Upper lobe of left lung (tissue), 6 donors: ENCODE measurements around the gene STK25. TPM values are rescaled to one million over a fixed set of nuclear protein-coding genes. Genes with fewer than 3 reads are reported as not detected.

ENCODE experiments used
- ATAC-seq, 2 donors: fragments of 200-7000 bp; cut with Tn5 transposase; one replicate each; pipeline ENCODE4 v1.9.1; 2022; ENCODE audit warnings: mild to moderate bottlenecking in 2 of 2, moderate library complexity in 2 of 2; ENCODE audit not compliant: low FRiP score in 2 of 2
- DNase-seq, 2 donors: peaks; one replicate each; pipeline ENCODE4 v3.0.0-alpha.2; 2019 to 2020
- H3K27ac ChIP-seq, 4 donors: fragments of 200-600 bp; sonication (generic); one replicate each; pipeline ENCODE4 v1.5.1; 2016 to 2019
- H3K27me3 ChIP-seq, 4 donors: fragments of 200-600 bp; sonication (generic); one replicate each; pipeline ENCODE4 v1.5.1; 2017 to 2019
- H3K36me3 ChIP-seq, 4 donors: fragments of 200-600 bp; sonication (generic); one replicate each; pipeline ENCODE4 v1.5.1; 2016 to 2019
- H3K4me1 ChIP-seq, 4 donors: fragments of 200-600 bp; sonication (generic); one replicate each; pipeline ENCODE4 v1.5.1; 2018 to 2019
- H3K4me3 ChIP-seq, 4 donors: fragments of 200-600 bp; sonication (generic); one replicate each; pipeline ENCODE4 v1.5.1; 2017 to 2019; ENCODE audit warnings: mild to moderate bottlenecking in 2 of 4, moderate library complexity in 1 of 4
- H3K9me3 ChIP-seq, 4 donors: fragments of 200-600 bp; sonication (generic); one replicate each; pipeline ENCODE4 v1.5.1; 2018 to 2019
- CTCF ChIP-seq, 6 experiments: fragments of 450-650 bp in 4 of 6; fragments of 200-600 bp in 2 of 6; sonication (generic) in 2 of 6; IDR thresholded peaks; one replicate each; pipeline ENCODE4 v1.5.1; 2016 to 2019; ENCODE audit warnings: antibody characterized with exemption in 6 of 6
- EP300 ChIP-seq, 4 donors: sonication (generic); formaldehyde crosslinking; IDR thresholded peaks; one replicate each; pipeline ENCODE4 v1.5.1; 2017; ENCODE audit warnings: antibody characterized with exemption in 4 of 4, control low read depth in 2 of 4
- POLR2A ChIP-seq, 4 donors: fragments of 450-650 bp; IDR thresholded peaks; one replicate each; pipeline ENCODE4 v1.5.1; 2016 to 2017; ENCODE audit warnings: antibody characterized with exemption in 4 of 4, mild to moderate bottlenecking in 2 of 4
- POLR2AphosphoS5 ChIP-seq, 2 donors: sonication (generic); formaldehyde crosslinking; IDR thresholded peaks; one replicate each; pipeline ENCODE4 v1.5.1; 2017; ENCODE audit warnings: antibody characterized with exemption in 2 of 2
- WGBS, 2 donors: methylation state at CpG; one replicate each; pipeline ENCODE4 v1.1.5; 2017 to 2018; 5-methylcytosine and 5-hydroxymethylcytosine counted together
- total RNA-seq, 6 donors: library from RNA; depleted of rRNA in 4 of 6; stranded (reverse); fragments of >200 nt in 4 of 6; gene quantifications; one replicate each; pipeline versions ENCODE4 v1.1.0 to v1.2.1, GENCODE V29; 2016 to 2021
- donor health status: DM: no; HTN: no; CAD: no; lungs with moderate emphysema.
- donor health status: DM: no; HTN: yes; CAD: no; lungs with severe emphysema.

STK25 gene
- total RNA-seq, 6 donors from 2014 or later, result 97.3 to 351 (median 134) TPM

DNA sequence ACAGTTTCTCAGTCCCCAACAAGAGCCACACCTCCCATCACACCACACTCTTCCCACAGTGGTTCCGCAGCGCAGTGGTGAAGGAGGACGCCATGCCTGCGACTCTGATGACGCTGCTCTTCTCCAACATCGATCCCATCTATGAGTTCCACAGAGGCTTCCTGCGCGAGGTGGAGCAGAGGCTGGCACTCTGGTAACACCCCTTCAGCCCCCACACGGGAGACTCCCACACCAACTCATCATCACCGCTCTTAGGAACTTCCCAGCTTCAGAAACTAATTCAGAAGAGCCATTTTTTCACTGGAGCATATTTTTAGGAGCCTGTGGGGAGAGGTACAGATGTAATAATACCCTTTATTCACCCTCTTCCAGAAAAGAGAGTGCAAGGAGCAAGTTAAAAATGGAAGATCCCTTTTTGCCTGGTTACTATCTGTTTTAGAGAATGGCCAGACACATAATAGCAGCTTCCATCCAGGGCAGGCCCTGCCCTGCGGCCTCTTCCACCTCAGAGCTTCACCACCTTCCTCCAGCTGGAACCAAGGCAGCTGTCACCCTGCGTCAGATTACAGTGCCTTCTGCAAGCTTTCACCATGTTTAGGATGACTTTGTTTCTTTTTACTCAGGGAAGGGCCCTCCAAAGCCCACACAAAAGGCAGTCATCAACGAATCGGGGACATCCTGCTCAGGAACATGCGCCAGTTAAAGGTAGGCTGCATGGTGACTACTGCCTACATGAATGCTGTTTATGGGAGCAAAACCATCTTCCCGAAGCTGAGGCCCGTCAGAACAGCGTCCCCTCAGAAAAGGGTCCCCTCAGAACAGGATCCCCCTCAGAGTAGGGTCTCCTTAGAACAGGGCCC lies 44.9 kb downstream of the STK25 start:
- ATAC-seq, result no peak
- Histone ChIP-seq H3K27ac (no peak overlapping the region), H3K4me1 (peaks cover 0 to 10% (median 0%) of the 10 kb centered on the region in 4 donors), H3K27me3 (no peaks in the 10 kb centered on the region), H3K36me3 (peaks cover 0 to 26% (median 6%) of the 10 kb centered on the region in 4 donors), H3K9me3 (no peaks in the 10 kb centered on the region), H3K4me3 (no peak overlapping the region)
- DNase-seq, result no peak
- whole genome bisulfite sequencing, 2 donors, result 91 to 96% methylated on average over 17 to 18 of the region's 18 CpGs
- TF ChIP-seq CTCF (IDR thresholded peaks at IDR 0.05) (no peak), EP300 (IDR thresholded peaks at IDR 0.05) (no peak), POLR2A (IDR thresholded peaks at IDR 0.05) (no peak), POLR2AphosphoS5 (IDR thresholded peaks at IDR 0.05) (no peak)

DNA sequence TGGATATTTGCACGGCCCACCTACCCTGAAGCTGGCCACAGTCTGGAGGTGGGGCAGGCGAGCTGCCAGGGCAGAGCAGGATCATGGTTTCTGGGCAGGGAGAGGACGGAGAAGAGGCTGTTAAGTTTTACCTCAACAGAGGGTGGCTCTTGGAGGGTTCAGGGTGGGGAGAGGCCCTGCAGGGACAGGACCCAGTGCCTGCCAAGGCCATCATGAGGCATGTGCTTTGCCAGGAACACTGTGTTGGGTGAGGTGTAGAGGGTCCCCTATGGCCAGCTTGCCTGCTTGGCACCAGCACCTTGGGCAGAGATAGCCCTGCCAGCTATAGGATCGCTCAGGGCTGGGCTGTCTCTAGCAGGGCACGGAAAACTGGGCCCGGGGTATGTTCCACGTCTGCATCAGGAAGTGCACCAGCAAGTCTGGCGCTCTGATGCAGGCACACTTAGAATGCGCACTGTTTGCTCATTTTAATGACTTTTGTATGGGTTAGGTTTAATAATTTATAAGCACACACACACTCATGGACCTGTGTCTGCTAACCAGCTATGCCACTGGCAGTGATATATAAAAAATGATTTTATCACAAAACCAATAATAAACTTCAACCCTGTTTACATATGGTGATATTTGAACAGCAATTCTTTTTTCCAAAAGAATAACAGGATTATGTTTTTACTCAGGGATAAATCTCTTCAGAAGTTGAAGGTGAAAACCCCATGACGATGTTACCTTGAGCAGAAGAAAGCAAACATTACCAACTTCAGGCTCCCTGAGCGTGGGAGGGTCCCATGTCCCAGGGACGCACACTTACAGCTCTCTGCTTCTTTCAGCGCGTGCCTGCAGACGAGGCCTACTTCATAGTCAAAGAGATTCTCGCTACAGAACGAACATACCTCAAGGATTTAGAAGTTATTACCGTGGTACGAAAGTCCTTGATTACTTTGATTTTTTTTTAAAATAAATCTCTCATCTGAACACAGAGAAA lies 46.4 kb downstream of the STK25 start:
- H3K4me1 ChIP-seq, result peaks cover 0 to 10% (median 0%) of the 10 kb centered on the region in 4 donors
- ATAC-seq (peak in 1 of 2 donors; percentile 50), DNase-seq (peak in 1 of 2 donors; percentile 38)
- no peaks in the 10 kb centered on the region for H3K9me3 ChIP-seq
- H3K27me3 ChIP-seq, result no peaks in the 10 kb centered on the region
- 67 to 72% methylated on average over 19 of the region's 19 CpGs for WGBS, 2 donors
- peaks cover 0 to 23% (median 6%) of the 10 kb centered on the region in 4 donors for H3K36me3 ChIP-seq
- TF ChIP-seq CTCF (IDR thresholded peaks at IDR 0.05), result no peak
- no peak for TF ChIP-seq EP300 (IDR thresholded peaks at IDR 0.05)
- no peak for TF ChIP-seq POLR2A (IDR thresholded peaks at IDR 0.05)
- TF ChIP-seq POLR2AphosphoS5 (IDR thresholded peaks at IDR 0.05), result no peak
- no peak overlapping the region for H3K4me3 ChIP-seq
- peak overlapping the region in 1 of 4 donors; percentile 46 for H3K27ac ChIP-seq

GRCh38 chr2:241460631-241461030 lies 47.8 kb downstream of the STK25 start:
- no peaks in the 10 kb centered on the region for H3K27me3 ChIP-seq
- no peaks in the 10 kb centered on the region for H3K9me3 ChIP-seq
- WGBS, 2 donors, result 64 to 78% methylated on average over 2 to 3 of the region's 3 CpGs
- DNase-seq (no peak), ATAC-seq (no peak)
- H3K36me3 ChIP-seq, result peaks cover 0 to 17% (median 6%) of the 10 kb centered on the region in 4 donors
- no peak overlapping the region for H3K27ac ChIP-seq
- H3K4me3 ChIP-seq, result no peak overlapping the region
- TF ChIP-seq EP300 (IDR thresholded peaks at IDR 0.05) (no peak), CTCF (IDR thresholded peaks at IDR 0.05) (no peak), POLR2A (IDR thresholded peaks at IDR 0.05) (no peak), POLR2AphosphoS5 (IDR thresholded peaks at IDR 0.05) (no peak)
- H3K4me1 ChIP-seq, result peaks cover 0 to 10% (median 0%) of the 10 kb centered on the region in 4 donors

DNA sequence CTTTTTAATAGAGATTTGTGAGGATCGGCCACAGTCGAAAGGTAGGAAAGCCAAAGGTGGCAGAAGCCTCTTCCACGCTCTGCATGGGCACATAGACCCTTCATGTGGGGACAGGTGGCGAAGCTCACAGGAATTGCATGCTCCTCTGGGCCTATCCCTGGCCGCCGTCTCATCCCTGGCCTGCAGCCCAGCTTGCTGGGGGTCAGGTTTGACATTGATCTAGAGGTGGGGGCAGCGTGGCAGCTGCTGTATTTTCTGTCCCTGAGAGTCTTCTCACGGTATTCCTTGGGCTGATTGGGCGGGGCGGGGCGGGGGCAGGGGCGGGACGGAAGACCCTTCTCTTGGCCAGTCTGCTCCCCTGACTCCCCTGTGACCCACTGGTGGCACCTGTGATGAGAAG lies 48.9 kb downstream of the STK25 start:
- ATAC-seq (no peak), DNase-seq (peak in 1 of 2 donors; percentile 51)
- no peak for TF ChIP-seq POLR2A (IDR thresholded peaks at IDR 0.05)
- no peak for TF ChIP-seq EP300 (IDR thresholded peaks at IDR 0.05)
- TF ChIP-seq POLR2AphosphoS5 (IDR thresholded peaks at IDR 0.05), result no peak
- no peak for TF ChIP-seq CTCF (IDR thresholded peaks at IDR 0.05)
- H3K4me3 ChIP-seq, result no peak overlapping the region
- H3K27ac ChIP-seq, result no peak overlapping the region
- WGBS, 2 donors, result 93 to 97% methylated on average over 9 to 13 of the region's 13 CpGs
- peaks cover 0 to 14% (median 6%) of the 10 kb centered on the region in 4 donors for H3K36me3 ChIP-seq
- H3K27me3 ChIP-seq, result no peaks in the 10 kb centered on the region
- H3K9me3 ChIP-seq, result no peaks in the 10 kb centered on the region
- peaks cover 0 to 10% (median 0%) of the 10 kb centered on the region in 4 donors for H3K4me1 ChIP-seq
